ENCODE results near the gene DNAJC7. TPM values are rescaled to one million over a fixed set of nuclear protein-coding genes. Genes with fewer than 3 reads are reported as not detected.

The DNAJC7 gene
- total RNA-seq, 1 experiment from 2014 or later: 97.3 TPM

GRCh38 chr17:41986634-41987033, 30.6 kb downstream of the DNAJC7 start:
- no peak overlapping the region for H3K4me3 ChIP-seq (ENCODE audit: insufficient read depth, low read depth, low read length)
- no peak for DNase-seq
- H3K27me3 ChIP-seq (ENCODE audit: control insufficient read depth, insufficient read depth, low read length): no peaks in the 10 kb centered on the region
- H3K36me3 ChIP-seq (replicated peaks; ENCODE audit: control insufficient read depth, insufficient read depth, low read length): peaks cover 67% of the 10 kb centered on the region

DNA sequence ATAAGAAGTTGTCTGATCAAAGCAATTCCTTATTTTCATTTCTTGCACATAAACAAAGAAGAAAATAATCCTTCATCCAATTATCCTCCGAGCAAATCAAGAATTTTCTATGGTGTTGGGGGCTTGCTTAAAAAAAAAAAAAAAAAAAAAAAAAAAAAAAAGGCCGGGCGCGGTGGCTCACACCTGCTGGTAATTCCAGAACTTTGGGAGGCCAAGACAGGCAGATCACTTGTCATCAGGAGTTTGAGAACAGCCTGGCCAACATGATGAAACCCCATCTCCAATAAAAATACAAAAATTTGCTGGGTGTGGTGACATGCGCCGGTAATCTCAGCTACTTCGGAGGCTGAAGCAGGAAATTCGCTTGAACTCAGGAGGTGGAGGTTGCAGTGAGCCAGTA, 31.3 kb downstream of the DNAJC7 start:
- Histone ChIP-seq H3K36me3 (replicated peaks; ENCODE audit: control insufficient read depth, insufficient read depth, low read length) (peaks cover 68% of the 10 kb centered on the region), H3K27me3 (ENCODE audit: control insufficient read depth, insufficient read depth, low read length) (no peaks in the 10 kb centered on the region), H3K4me3 (ENCODE audit: insufficient read depth, low read depth, low read length) (no peak overlapping the region)
- DNase-seq: no peak

- Histone ChIP-seq H3K36me3 (replicated peaks; ENCODE audit: control insufficient read depth, insufficient read depth, low read length) (peaks cover 62% of the 10 kb centered on the region), H3K27me3 (ENCODE audit: control insufficient read depth, insufficient read depth, low read length) (no peaks in the 10 kb centered on the region), H3K4me3 (ENCODE audit: insufficient read depth, low read depth, low read length) (no peak overlapping the region)
- no peak for DNase-seq
These were observed 32.8 kb downstream of the DNAJC7 start for GRCh38 chr17:41984454-41984853.

DNA sequence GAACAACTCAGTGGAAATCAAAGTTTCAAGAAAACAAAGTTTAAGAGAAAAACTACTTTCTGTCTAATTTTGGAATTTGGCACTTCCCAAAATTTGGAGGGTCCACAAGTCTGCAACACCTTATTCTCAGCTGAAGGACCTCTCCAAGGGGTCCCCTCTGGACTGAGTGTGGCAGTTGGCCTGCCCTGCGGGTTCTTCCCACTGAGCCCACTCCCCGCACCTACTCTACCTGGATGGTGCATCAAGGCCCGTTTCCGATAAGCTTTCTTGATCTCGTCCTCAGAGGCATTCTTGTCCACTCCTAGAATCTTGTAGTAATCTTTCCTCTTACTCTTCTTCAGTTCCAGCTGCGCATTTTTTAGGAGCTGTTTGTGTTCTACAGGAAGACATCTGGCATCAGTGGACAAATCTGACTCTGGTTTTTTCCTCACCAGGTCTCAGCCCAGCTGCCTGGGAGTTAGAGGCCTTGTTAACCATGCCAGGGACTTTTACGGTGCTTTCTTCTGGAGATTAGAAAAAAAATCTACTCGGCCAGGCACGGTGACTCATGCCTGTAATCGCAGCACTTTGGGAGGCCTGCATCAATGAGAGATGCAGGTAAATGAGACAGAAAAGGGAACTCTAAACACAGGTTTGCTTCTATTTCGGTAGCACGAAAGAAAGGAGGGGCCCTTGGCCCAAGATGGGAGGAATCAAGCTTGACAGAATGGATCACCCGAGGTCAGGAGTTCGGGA, 35.0 kb downstream of the DNAJC7 start:
- no peak for DNase-seq
- peaks cover 46% of the 10 kb centered on the region for H3K36me3 ChIP-seq (replicated peaks; ENCODE audit: control insufficient read depth, insufficient read depth, low read length)
- no peaks in the 10 kb centered on the region for H3K27me3 ChIP-seq (ENCODE audit: control insufficient read depth, insufficient read depth, low read length)
- H3K4me3 ChIP-seq (ENCODE audit: insufficient read depth, low read depth, low read length): no peak overlapping the region

DNA sequence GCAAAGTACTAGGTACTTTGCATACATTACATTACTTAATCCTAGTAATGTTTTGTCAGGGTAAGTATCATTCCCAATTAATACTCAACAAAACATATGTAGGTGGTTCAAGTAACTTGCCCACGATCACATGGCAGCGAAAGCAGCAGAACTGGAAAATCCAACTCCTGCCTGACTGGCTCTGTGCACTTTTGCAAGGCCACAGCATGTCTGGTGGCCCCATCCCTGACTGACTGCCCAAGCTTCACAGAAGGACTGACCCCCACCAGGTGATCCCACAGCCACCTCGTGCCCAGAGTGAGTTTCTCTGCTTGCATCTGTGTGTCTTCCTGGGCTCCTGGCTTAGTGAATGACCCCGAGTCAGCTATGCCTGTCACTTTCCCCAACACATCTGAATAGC, 39.2 kb downstream of the DNAJC7 start:
- DNase-seq: no peak
- peaks cover 49% of the 10 kb centered on the region for H3K36me3 ChIP-seq (replicated peaks; ENCODE audit: control insufficient read depth, insufficient read depth, low read length)
- no peaks in the 10 kb centered on the region for H3K27me3 ChIP-seq (ENCODE audit: control insufficient read depth, insufficient read depth, low read length)
- H3K4me3 ChIP-seq (ENCODE audit: insufficient read depth, low read depth, low read length): no peak overlapping the region

GRCh38 chr17:41976142-41976768, 41.0 kb downstream of the DNAJC7 start:
- Histone ChIP-seq H3K36me3 (replicated peaks; ENCODE audit: control insufficient read depth, insufficient read depth, low read length) (peaks cover 46% of the 10 kb centered on the region), H3K27me3 (ENCODE audit: control insufficient read depth, insufficient read depth, low read length) (no peaks in the 10 kb centered on the region), H3K4me3 (ENCODE audit: insufficient read depth, low read depth, low read length) (no peak overlapping the region)
- DNase-seq: peak; percentile 22

DNA sequence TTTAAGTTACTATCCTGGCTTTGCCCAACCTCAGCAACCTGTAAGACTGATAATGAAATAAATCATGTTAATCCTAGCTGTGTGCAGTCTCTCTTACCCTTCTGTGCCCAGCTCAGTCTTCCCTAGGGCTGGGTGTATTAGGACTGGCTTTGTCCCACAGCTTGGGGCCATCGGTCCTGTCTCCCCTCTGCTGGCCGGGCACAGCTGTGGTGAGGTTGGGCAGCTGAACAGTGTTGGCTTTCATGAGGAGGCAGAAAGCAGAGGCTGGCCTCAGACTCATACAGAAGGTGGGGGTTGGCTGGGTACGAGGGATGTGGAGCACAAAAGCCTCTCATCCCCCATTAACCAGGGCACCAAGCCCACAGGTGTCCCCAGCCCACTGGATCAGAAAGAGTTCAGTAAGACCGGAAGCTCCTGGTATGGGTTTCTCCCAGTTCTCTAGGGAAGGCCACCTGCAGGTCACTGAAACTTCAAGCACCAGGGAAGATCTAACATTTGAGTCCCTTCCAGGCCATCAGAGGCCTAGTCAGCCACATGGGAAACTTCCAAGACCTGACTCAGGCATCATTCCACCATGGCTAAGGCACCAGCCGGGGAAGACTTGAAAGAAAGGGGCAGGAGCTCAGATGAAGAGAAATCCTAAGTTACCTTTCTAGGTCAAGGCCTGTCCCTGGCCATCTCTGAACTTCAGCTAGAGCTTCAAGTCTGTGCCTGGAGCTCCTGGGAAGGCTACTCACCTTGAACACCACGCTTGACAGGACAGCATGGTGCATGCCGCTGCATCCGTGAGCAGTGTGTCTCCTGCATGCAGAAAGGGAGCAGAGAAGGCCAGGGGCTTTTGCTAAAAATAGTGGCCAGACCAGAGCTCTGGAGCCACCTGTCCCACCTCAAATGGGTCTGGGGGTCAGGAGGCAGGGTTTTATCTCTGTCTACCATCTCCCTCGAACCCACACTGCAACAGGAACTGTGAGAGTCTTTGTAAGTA, 41.8 kb downstream of the DNAJC7 start:
- H3K4me3 ChIP-seq (ENCODE audit: insufficient read depth, low read depth, low read length): no peak overlapping the region
- peak; percentile 25 for DNase-seq
- no peaks in the 10 kb centered on the region for H3K27me3 ChIP-seq (ENCODE audit: control insufficient read depth, insufficient read depth, low read length)
- peaks cover 42% of the 10 kb centered on the region for H3K36me3 ChIP-seq (replicated peaks; ENCODE audit: control insufficient read depth, insufficient read depth, low read length)

GRCh38 chr17:41974658-41975057, 42.6 kb downstream of the DNAJC7 start:
- Histone ChIP-seq H3K36me3 (replicated peaks; ENCODE audit: control insufficient read depth, insufficient read depth, low read length) (peaks cover 42% of the 10 kb centered on the region), H3K4me3 (ENCODE audit: insufficient read depth, low read depth, low read length) (no peak overlapping the region)
- peak; percentile 24 for DNase-seq

DNA sequence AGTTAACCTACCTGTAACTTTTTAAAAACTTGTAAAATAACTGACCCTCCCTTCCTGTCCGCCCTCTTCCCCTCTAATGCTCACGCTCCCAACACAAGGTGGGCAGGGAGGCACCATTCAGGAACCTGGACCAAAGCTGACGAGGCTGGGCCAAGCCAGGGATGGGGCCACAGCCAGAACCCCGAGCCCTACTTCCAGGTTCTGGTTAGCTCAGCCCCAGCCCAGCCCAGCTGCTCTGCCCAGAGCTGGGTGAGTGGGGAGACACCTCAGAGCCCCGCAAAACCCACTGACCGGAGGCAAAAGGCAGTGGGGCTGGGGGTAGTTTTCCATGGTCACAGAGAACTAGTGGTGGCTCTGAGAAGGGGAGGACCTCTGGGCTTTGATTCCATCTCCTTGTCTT, 43.2 kb downstream of the DNAJC7 start:
- peaks cover 44% of the 10 kb centered on the region for H3K36me3 ChIP-seq (replicated peaks; ENCODE audit: control insufficient read depth, insufficient read depth, low read length)
- H3K4me3 ChIP-seq (ENCODE audit: insufficient read depth, low read depth, low read length): no peak overlapping the region
- no peaks in the 10 kb centered on the region for H3K27me3 ChIP-seq (ENCODE audit: control insufficient read depth, insufficient read depth, low read length)
- DNase-seq: peak; percentile 28

More at GRCh38 chr17:41974658-41975057, 42.6 kb downstream of the DNAJC7 start:
- H3K27me3 ChIP-seq (ENCODE audit: control insufficient read depth, insufficient read depth, low read length): no peaks in the 10 kb centered on the region

GRCh38 chr17:41973408-41973811, 43.8 kb downstream of the DNAJC7 start:
- no peaks in the 10 kb centered on the region for H3K27me3 ChIP-seq (ENCODE audit: control insufficient read depth, insufficient read depth, low read length)
- no peak overlapping the region for H3K4me3 ChIP-seq (ENCODE audit: insufficient read depth, low read depth, low read length)
- peak; percentile 45 for DNase-seq
- H3K36me3 ChIP-seq (replicated peaks; ENCODE audit: control insufficient read depth, insufficient read depth, low read length): peaks cover 47% of the 10 kb centered on the region

- H3K4me3 ChIP-seq (ENCODE audit: insufficient read depth, low read depth, low read length): no peak overlapping the region
- no peaks in the 10 kb centered on the region for H3K27me3 ChIP-seq (ENCODE audit: control insufficient read depth, insufficient read depth, low read length)
- DNase-seq: no peak
- peaks cover 43% of the 10 kb centered on the region for H3K36me3 ChIP-seq (replicated peaks; ENCODE audit: control insufficient read depth, insufficient read depth, low read length)
These were observed 44.5 kb downstream of the DNAJC7 start for GRCh38 chr17:41972571-41973407.

DNA sequence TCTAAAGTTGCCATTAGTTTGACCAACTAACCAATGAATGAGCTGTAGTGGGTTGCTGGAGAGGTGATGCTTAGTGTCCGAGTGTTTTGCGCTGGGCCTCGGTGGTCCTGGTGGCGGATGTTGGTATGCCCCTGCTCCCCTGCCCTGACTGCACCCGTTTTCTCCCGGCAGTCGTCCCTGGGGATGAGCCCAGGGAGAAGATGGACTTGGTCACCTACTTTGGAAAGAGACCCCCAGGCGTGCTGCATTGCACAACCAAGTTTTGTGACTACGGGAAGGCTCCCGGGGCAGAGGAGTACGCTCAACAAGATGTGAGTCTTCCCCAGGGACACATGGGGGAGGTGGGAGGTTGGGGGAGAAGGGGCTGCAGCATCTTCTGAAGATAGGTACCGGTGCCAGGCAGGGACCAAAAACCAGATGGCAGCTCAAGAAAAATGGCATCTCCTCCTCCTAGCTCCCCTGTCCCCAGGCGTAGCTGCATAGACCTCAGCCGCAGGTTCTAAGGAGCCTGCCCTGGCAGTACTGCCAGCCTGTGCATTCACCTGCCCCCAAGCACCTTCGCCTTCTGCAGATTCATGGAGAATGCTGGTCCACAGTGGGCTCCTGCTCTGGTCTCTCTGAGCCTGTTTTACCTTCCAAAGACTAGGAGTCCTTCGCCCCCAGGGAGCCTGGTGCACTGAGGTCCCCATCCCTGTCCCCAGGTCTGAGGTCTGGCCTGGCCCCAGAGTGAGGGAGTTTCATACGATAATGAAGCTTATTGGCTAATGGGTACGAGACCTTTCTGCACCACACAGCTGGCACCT, 45.3 kb downstream of the DNAJC7 start:
- Histone ChIP-seq H3K27me3 (ENCODE audit: control insufficient read depth, insufficient read depth, low read length) (no peaks in the 10 kb centered on the region), H3K4me3 (ENCODE audit: insufficient read depth, low read depth, low read length) (no peak overlapping the region), H3K36me3 (replicated peaks; ENCODE audit: control insufficient read depth, insufficient read depth, low read length) (peaks cover 38% of the 10 kb centered on the region)
- no peak for DNase-seq

GRCh38 chr17:41970901-41971331, 46.3 kb downstream of the DNAJC7 start:
- Histone ChIP-seq H3K4me3 (ENCODE audit: insufficient read depth, low read depth, low read length) (no peak overlapping the region), H3K36me3 (replicated peaks; ENCODE audit: control insufficient read depth, insufficient read depth, low read length) (peaks cover 31% of the 10 kb centered on the region)

More at GRCh38 chr17:41970901-41971331, 46.3 kb downstream of the DNAJC7 start:
- DNase-seq: no peak
- H3K27me3 ChIP-seq (ENCODE audit: control insufficient read depth, insufficient read depth, low read length): no peaks in the 10 kb centered on the region

All from H7 (cell line).